H9 (cell line): ENCODE measurements around the gene FOXC2. TPM values are rescaled to one million over a fixed set of nuclear protein-coding genes. Genes with fewer than 3 reads are reported as not detected.

Experiments used
- DNase-seq: peaks from one replicate; pipeline ENCODE4 v3.0.0-alpha.2; 2017
- H2AFZ ChIP-seq: one replicate; pipeline ENCODE4 v1.6.1; 2013; ENCODE audit warnings: mild to moderate bottlenecking, low read length, control low read depth, moderate library complexity
- H2AK5ac ChIP-seq: 2 replicates; pipeline ENCODE4 v1.6.1; 2013; ENCODE audit warnings: low read length, control low read depth, mixed read lengths; ENCODE audit not compliant: insufficient read length
- H2BK120ac ChIP-seq: one replicate; pipeline ENCODE4 v1.6.1; 2013; ENCODE audit warnings: low read depth, mild to moderate bottlenecking, low read length, control low read depth, inconsistent platforms; ENCODE audit not compliant: poor library complexity, severe bottlenecking
- H2BK12ac ChIP-seq: 2 replicates; pipeline ENCODE4 v1.6.1; 2013; ENCODE audit warnings: low read length, control low read depth, mixed read lengths, low read depth; ENCODE audit not compliant: insufficient read length
- H2BK15ac ChIP-seq: 2 replicates; pipeline ENCODE4 v1.6.1; 2013; ENCODE audit warnings: low read depth, low read length, control low read depth
- H2BK20ac ChIP-seq: one replicate; pipeline ENCODE4 v1.6.1; 2013; ENCODE audit warnings: low read depth, mild to moderate bottlenecking, low read length, control low read depth, inconsistent platforms; ENCODE audit not compliant: poor library complexity, severe bottlenecking
- H2BK5ac ChIP-seq: 2 replicates; pipeline ENCODE4 v1.6.1; 2013; ENCODE audit warnings: low read length, control low read depth, mixed read lengths; ENCODE audit not compliant: insufficient read length
- H3K14ac ChIP-seq: 2 replicates; pipeline ENCODE4 v1.6.1; 2013; ENCODE audit warnings: low read length, control low read depth; ENCODE audit not compliant: insufficient read depth
- H3K18ac ChIP-seq: 2 replicates; pipeline ENCODE4 v1.6.1; 2013; ENCODE audit warnings: low read depth, mild to moderate bottlenecking, mixed read lengths, low read length, control low read depth; ENCODE audit not compliant: insufficient read length
- H3K23ac ChIP-seq: 2 replicates; pipeline ENCODE4 v1.6.1; 2013; ENCODE audit warnings: low read length, control low read depth, mixed read lengths, low read depth; ENCODE audit not compliant: insufficient read length
- H3K23me2 ChIP-seq: 2 replicates; pipeline ENCODE4 v1.6.1; 2013; ENCODE audit warnings: low read depth, mild to moderate bottlenecking, mixed read lengths, low read length, control low read depth; ENCODE audit not compliant: insufficient read length, poor library complexity, severe bottlenecking
- H3K27ac ChIP-seq: 2 replicates; pipeline ENCODE4 v1.5.1; 2013; ENCODE audit warnings: low read length, control low read depth, mixed read lengths, low read depth; ENCODE audit not compliant: insufficient read length
- H3K27me3 ChIP-seq: 2 replicates; pipeline ENCODE4 v1.6.1; 2013; ENCODE audit warnings: low read length, control low read depth, inconsistent platforms; ENCODE audit not compliant: insufficient read depth
- H3K4ac ChIP-seq: 2 replicates; pipeline ENCODE4 v1.6.1; 2013; ENCODE audit warnings: low read depth, mild to moderate bottlenecking, control low read depth, inconsistent platforms, low read length, moderate library complexity
- H3K4me1 ChIP-seq: 2 replicates; pipeline ENCODE4 v1.6.1; 2013; ENCODE audit warnings: low read length, control low read depth, inconsistent platforms; ENCODE audit not compliant: insufficient read depth
- H3K4me2 ChIP-seq: 2 replicates; pipeline ENCODE4 v1.6.1; 2013; ENCODE audit warnings: low read length, control low read depth, mixed read lengths; ENCODE audit not compliant: insufficient read length, insufficient read depth
- H3K56ac ChIP-seq: 2 replicates; pipeline ENCODE4 v1.6.1; 2013; ENCODE audit warnings: low read depth, mild to moderate bottlenecking, mixed read lengths, low read length, control low read depth; ENCODE audit not compliant: insufficient read length
- H3K79me1 ChIP-seq: 2 replicates; pipeline ENCODE4 v1.6.1; 2013; ENCODE audit warnings: low read depth, mild to moderate bottlenecking, moderate library complexity, low read length, control low read depth, inconsistent platforms; ENCODE audit not compliant: insufficient read depth, poor library complexity, severe bottlenecking
- H3K79me2 ChIP-seq: 2 replicates; pipeline ENCODE4 v1.6.1; 2013; ENCODE audit warnings: low read length, control low read depth, inconsistent platforms; ENCODE audit not compliant: insufficient read depth
- H3K9ac ChIP-seq: 2 replicates; pipeline ENCODE4 v1.6.1; 2013; ENCODE audit warnings: low read length, control low read depth, mixed read lengths; ENCODE audit not compliant: insufficient read length; ENCODE audit errors: extremely low read depth
- H3K9me3 ChIP-seq: one replicate; pipeline ENCODE4 v1.6.1; 2013; ENCODE audit warnings: low read depth, low read length, inconsistent platforms; ENCODE audit not compliant: control insufficient read depth
- H3T11ph ChIP-seq: one replicate; pipeline ENCODE4 v1.6.1; 2013; ENCODE audit warnings: mild to moderate bottlenecking, low read length, control low read depth, inconsistent platforms
- H4K20me1 ChIP-seq: one replicate; pipeline ENCODE4 v1.6.1; 2013; ENCODE audit not compliant: control insufficient read depth, insufficient read length, insufficient read depth
- H4K5ac ChIP-seq: 2 replicates; pipeline ENCODE4 v1.6.1; 2013; ENCODE audit warnings: low read depth, mild to moderate bottlenecking, mixed read lengths, low read length, control low read depth; ENCODE audit not compliant: insufficient read length
- H4K8ac ChIP-seq: replicated peaks from 2 replicates; pipeline ENCODE4 v1.6.1; 2013; ENCODE audit warnings: low read length, control low read depth, mixed read lengths, low read depth; ENCODE audit not compliant: insufficient read length
- H4K91ac ChIP-seq: 2 replicates; pipeline ENCODE4 v1.6.1; 2013; ENCODE audit warnings: low read depth, mild to moderate bottlenecking, moderate library complexity, mixed read lengths, low read length, control low read depth; ENCODE audit not compliant: insufficient read length
- H3K27ac Mint-ChIP-seq, 3 experiments: 2 replicates in 2 of 3; 3 replicates in 1 of 3; pipeline ENCODE4 v1.8.0; 2020 to 2021; ENCODE audit warnings: mixed read lengths in 3 of 3, mild to moderate bottlenecking in 1 of 3, moderate library complexity in 1 of 3
- H3K27me3 Mint-ChIP-seq: 2 replicates; pipeline ENCODE4 v1.8.0; 2021; ENCODE audit warnings: low read depth, mild to moderate bottlenecking, moderate library complexity, mixed read lengths
- H3K36me3 Mint-ChIP-seq, 3 experiments: 2 replicates in 2 of 3; 3 replicates in 1 of 3; pipeline ENCODE4 v1.8.0; 2020 to 2021; ENCODE audit warnings: low read depth in 3 of 3, mixed read lengths in 3 of 3; ENCODE audit not compliant: insufficient read depth in 1 of 3
- H3K4me1 Mint-ChIP-seq, 2 experiments: 2 replicates each; pipeline ENCODE4 v1.8.0; 2020; ENCODE audit warnings: mixed read lengths in 2 of 2
- H3K4me3 Mint-ChIP-seq, 2 experiments: 2 replicates in 1 of 2; 3 replicates in 1 of 2; pipeline ENCODE4 v1.8.0; 2020 to 2021; ENCODE audit warnings: mild to moderate bottlenecking in 2 of 2, mixed read lengths in 2 of 2, moderate library complexity in 1 of 2
- H3K9me3 Mint-ChIP-seq, 2 experiments: 2 replicates in 1 of 2; 3 replicates in 1 of 2; pipeline ENCODE4 v1.8.0; 2020; ENCODE audit warnings: mild to moderate bottlenecking in 2 of 2, mixed read lengths in 2 of 2, moderate library complexity in 1 of 2
- WGBS: extraction: QIAGEN DNeasy Blood & Tissue Kit; methylation state at CpG from one replicate; pipeline ENCODE4 v1.1.7; 2013; ENCODE audit warnings: missing lambda C conversion rate, low lambda C conversion rate, mixed read lengths; ENCODE audit not compliant: insufficient read length; ENCODE audit errors: extremely low coverage; 5-methylcytosine and 5-hydroxymethylcytosine counted together
- total RNA-seq: library from RNA; stranded (reverse); gene quantifications from 2 replicates; pipeline ENCODE4 v1.2.1, GENCODE V29; 2021
- TF ChIP-seq, protein P1 (sequence below): fragments of 200-600 bp; sonication (generic); conservative IDR thresholded peaks from 3 replicates; pipeline ENCODE4 v1.8.0; 2021; ENCODE audit warnings: antibody characterized with exemption, mild to moderate bottlenecking

FOXC2 gene
- total RNA-seq, 1 experiment from 2014 or later = not detected

DNA sequence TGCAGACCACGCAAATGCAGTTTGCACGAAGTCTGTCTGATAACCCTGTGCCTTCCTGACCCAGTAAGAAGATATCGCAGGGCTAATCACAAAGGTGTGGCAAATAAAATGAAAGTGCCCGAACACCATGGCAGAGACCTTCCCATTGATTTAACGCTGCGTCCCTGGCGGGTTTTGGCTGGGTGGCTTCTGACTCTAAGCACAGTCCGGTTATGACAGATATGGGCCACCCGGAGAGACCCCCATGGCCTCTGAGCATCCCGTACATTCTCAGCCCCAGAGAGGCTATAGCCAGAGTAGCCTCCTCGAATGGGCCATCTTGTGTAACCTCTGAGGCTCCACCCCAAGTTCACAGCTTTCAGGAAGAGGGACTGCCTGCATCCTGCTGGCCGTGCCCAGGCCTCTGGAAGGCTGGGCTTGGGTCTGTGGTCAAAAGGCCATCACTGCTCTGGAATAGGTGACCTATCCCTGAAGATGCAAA lies 5.5 kb downstream of the FOXC2 start:
- Mint-ChIP-seq H3K4me3 (no peak overlapping the region), H3K4me1 (peaks cover 33 to 44% of the 10 kb centered on the region in 2 experiments), H3K9me3 (peaks cover 2 to 3% of the 10 kb centered on the region in 2 experiments; a peak in 4 of 5 replicates), H3K27ac (no peak overlapping the region), H3K36me3 (no peaks in the 10 kb centered on the region; a peak in 2 of 7 replicates), H3K27me3 (peaks cover 96% of the 10 kb centered on the region)
- H3K18ac ChIP-seq = no peak overlapping the region
- H2BK5ac ChIP-seq = no peak overlapping the region
- H4K8ac ChIP-seq = no peak overlapping the region
- H3K79me1 ChIP-seq = no peaks in the 10 kb centered on the region
- no peak overlapping the region for H3K23ac ChIP-seq
- H4K91ac ChIP-seq = no peak overlapping the region
- H3K4me2 ChIP-seq = no peak overlapping the region
- H4K5ac ChIP-seq = no peak overlapping the region
- H3K9me3 ChIP-seq = no peaks in the 10 kb centered on the region
- H3K56ac ChIP-seq = no peak overlapping the region
- no peak overlapping the region for H2AK5ac ChIP-seq
- no peak overlapping the region for H2BK20ac ChIP-seq
- TF ChIP-seq, protein P1, sequence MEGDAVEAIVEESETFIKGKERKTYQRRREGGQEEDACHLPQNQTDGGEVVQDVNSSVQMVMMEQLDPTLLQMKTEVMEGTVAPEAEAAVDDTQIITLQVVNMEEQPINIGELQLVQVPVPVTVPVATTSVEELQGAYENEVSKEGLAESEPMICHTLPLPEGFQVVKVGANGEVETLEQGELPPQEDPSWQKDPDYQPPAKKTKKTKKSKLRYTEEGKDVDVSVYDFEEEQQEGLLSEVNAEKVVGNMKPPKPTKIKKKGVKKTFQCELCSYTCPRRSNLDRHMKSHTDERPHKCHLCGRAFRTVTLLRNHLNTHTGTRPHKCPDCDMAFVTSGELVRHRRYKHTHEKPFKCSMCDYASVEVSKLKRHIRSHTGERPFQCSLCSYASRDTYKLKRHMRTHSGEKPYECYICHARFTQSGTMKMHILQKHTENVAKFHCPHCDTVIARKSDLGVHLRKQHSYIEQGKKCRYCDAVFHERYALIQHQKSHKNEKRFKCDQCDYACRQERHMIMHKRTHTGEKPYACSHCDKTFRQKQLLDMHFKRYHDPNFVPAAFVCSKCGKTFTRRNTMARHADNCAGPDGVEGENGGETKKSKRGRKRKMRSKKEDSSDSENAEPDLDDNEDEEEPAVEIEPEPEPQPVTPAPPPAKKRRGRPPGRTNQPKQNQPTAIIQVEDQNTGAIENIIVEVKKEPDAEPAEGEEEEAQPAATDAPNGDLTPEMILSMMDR = no peak
- H3T11ph ChIP-seq = no peak overlapping the region
- H2AFZ ChIP-seq = no peak overlapping the region
- WGBS = no CpG with 5 or more reads among the region's 12 CpGs
- no peak overlapping the region for H3K14ac ChIP-seq
- no peaks in the 10 kb centered on the region for H4K20me1 ChIP-seq
- no peaks in the 10 kb centered on the region for H3K79me2 ChIP-seq
- H3K4ac ChIP-seq = no peak overlapping the region
- H3K9ac ChIP-seq = no peak overlapping the region
- H3K27me3 ChIP-seq = peaks cover 85% of the 10 kb centered on the region
- no peak overlapping the region for H2BK15ac ChIP-seq
- H3K27ac ChIP-seq = no peak overlapping the region
- no peak overlapping the region for H2BK120ac ChIP-seq
- peaks cover 11% of the 10 kb centered on the region for H3K23me2 ChIP-seq
- no peak overlapping the region for H2BK12ac ChIP-seq
- peaks cover 8% of the 10 kb centered on the region; the same call in 1 of the 2 replicates for H3K4me1 ChIP-seq
- DNase-seq = peak; percentile 33
